Stimulated activated CD8-positive, alpha-beta memory T cell treated with anti-CD3 and anti-CD28 coated beads, Interleukin-12 subunit alpha, Interleukin-12 subunit beta, amount 100 ng/mL, for 1 hour (primary cell): ENCODE results near the gene PCDHGB5.
"Not testable (repeated sequence)": the region's sequence is repeated elsewhere in the genome, so short reads cannot be mapped to it uniquely, and the experiment has no call there.

Source experiments
- DNase-seq: peaks from one replicate; pipeline ENCODE4 v3.0.0-alpha.2; 2020; ENCODE audit warnings: low read depth

The PCDHGB5 gene

GRCh38 chr5:141382469-141383294 is 15.1 kb upstream of the PCDHGB5 start, which contains the start of gene PCDHGA7:
TSS of gene PCDHGA7 (plus strand) at chr5:141382742. CDS start at chr5:141382900, 158 bp downstream.
- no peak for DNase-seq

- DNase-seq, result no peak
Observed at GRCh38 chr5:141383345-141383744, 14.4 kb upstream of the PCDHGB5 start.

GRCh38 chr5:141384471-141385267 is 13.1 kb upstream of the PCDHGB5 start:
- no peak for DNase-seq

GRCh38 chr5:141387557-141388311 is 10.0 kb upstream of the PCDHGB5 start, which contains the start of gene PCDHGB4:
TSS of gene PCDHGB4 (plus strand) at chr5:141387698. CDS start at chr5:141387885, 187 bp downstream.
- not testable (repeated sequence) for DNase-seq

GRCh38 chr5:141388661-141389060 is 9.1 kb upstream of the PCDHGB5 start:
- no peak for DNase-seq

GRCh38 chr5:141389153-141390042 is 8.3 kb upstream of the PCDHGB5 start:
- DNase-seq, result no peak

- no peak for DNase-seq
Observed at GRCh38 chr5:141392429-141393198, 5.1 kb upstream of the PCDHGB5 start, which contains the start of gene PCDHGA8. TSS of gene PCDHGA8 (plus strand) at chr5:141392633. CDS start at chr5:141392814, 181 bp downstream.

GRCh38 chr5:141393267-141393666 is 4.5 kb upstream of the PCDHGB5 start:
- DNase-seq, result no peak

- DNase-seq, result not testable (repeated sequence)
Observed at GRCh38 chr5:141394401-141395187, 3.2 kb upstream of the PCDHGB5 start.

GRCh38 chr5:141398608-141399007 is 861 bp downstream of the PCDHGB5 start:
- DNase-seq, result no peak

- DNase-seq, result no peak
Observed at GRCh38 chr5:141399555-141400258, 2.0 kb downstream of the PCDHGB5 start.

- DNase-seq, result no peak
Observed at GRCh38 chr5:141402553-141403243, 5.0 kb downstream of the PCDHGB5 start, which contains the start of gene PCDHGA9. TSS of gene PCDHGA9 (plus strand) at chr5:141402778. CDS start at chr5:141402953, 175 bp downstream.

- no peak for DNase-seq
Observed at GRCh38 chr5:141403387-141403786, 5.6 kb downstream of the PCDHGB5 start.

GRCh38 chr5:141407790-141408505 is 10.2 kb downstream of the PCDHGB5 start, which contains the start of gene PCDHGB6:
TSS of gene PCDHGB6 (plus strand) at chr5:141408021. CDS start at chr5:141408203, 182 bp downstream.
- not testable (repeated sequence) for DNase-seq

- DNase-seq, result no peak
Observed at GRCh38 chr5:141409598-141410306, 12.0 kb downstream of the PCDHGB5 start.

GRCh38 chr5:141411575-141411974 is 13.8 kb downstream of the PCDHGB5 start:
- no peak for DNase-seq
